GM20000 (cell line): ENCODE results near the gene LASP1.

Experiments
- DNase-seq: peaks from one replicate; pipeline ENCODE4 v3.0.0; 2012; ENCODE audit warnings: low spot score
- CTCF ChIP-seq: IDR thresholded peaks from 2 replicates; pipeline ENCODE4 v1.5.1; 2012; ENCODE audit warnings: mild to moderate bottlenecking, control low read depth; ENCODE audit errors: extremely low read depth, missing control alignments

Gene LASP1

GRCh38 chr17:38864636-38865398 is 5.0 kb upstream of the LASP1 start:
- DNase-seq, result no peak

GRCh38 chr17:38867179-38867967 is 2.5 kb upstream of the LASP1 start:
- TF ChIP-seq CTCF, result no peak
- no peak for DNase-seq

More at GRCh38 chr17:38864636-38865398, 5.0 kb upstream of the LASP1 start:
- TF ChIP-seq CTCF, result no peak

GRCh38 chr17:38867968-38868816 is 1.7 kb upstream of the LASP1 start:
- DNase-seq, result peak; percentile 41

GRCh38 chr17:38868817-38869525 is 887 bp upstream of the LASP1 start:
- peak; percentile 25 for TF ChIP-seq CTCF
- peak; percentile 81 for DNase-seq

More at GRCh38 chr17:38867968-38868816, 1.7 kb upstream of the LASP1 start:
- TF ChIP-seq CTCF, result no peak

- DNase-seq, result peak; percentile 84
- TF ChIP-seq CTCF, result no peak
Observed at GRCh38 chr17:38870259-38871165, 654 bp downstream of the LASP1 start.

- TF ChIP-seq CTCF, result no peak
- DNase-seq, result peak; percentile 74
Observed at GRCh38 chr17:38871247-38872015, 1.6 kb downstream of the LASP1 start.
